Smooth muscle cell (in vitro differentiated cells): ENCODE results near the gene DUSP18. TPM values are rescaled to one million over a fixed set of nuclear protein-coding genes. Genes with fewer than 3 reads are reported as not detected.

ENCODE experiments used
- DNase-seq: peaks from one replicate; lab custom pipeline; 2025; ENCODE audit not compliant: unreplicated experiment; lab: John Stamatoyannopoulos, UW
- H2AFZ ChIP-seq: fragments of 200-600 bp; sonication (generic); 2 replicates; pipeline ENCODE4 v1.6.0; 2016; ENCODE audit warnings: antibody characterized with exemption, low read depth, mild to moderate bottlenecking
- H3F3A ChIP-seq: fragments of 200-600 bp; sonication (generic); 2 replicates; pipeline ENCODE4 v1.6.0; 2017; ENCODE audit warnings: antibody characterized with exemption, low read depth
- H3K27ac ChIP-seq: fragments of 200-600 bp; sonication (generic); 2 replicates; pipeline ENCODE4 v1.5.1; 2016; ENCODE audit warnings: low read depth, mild to moderate bottlenecking
- H3K27me3 ChIP-seq: fragments of 200-600 bp; sonication (generic); 2 replicates; pipeline ENCODE4 v1.6.1; 2016; ENCODE audit warnings: low read depth, mild to moderate bottlenecking
- H3K36me3 ChIP-seq: fragments of 200-600 bp; sonication (generic); 2 replicates; pipeline ENCODE4 v1.5.1; 2016; ENCODE audit warnings: low read depth
- H3K4me1 ChIP-seq: fragments of 200-600 bp; sonication (generic); 2 replicates; pipeline ENCODE4 v1.5.1; 2016; ENCODE audit warnings: low read depth
- H3K4me2 ChIP-seq: fragments of 200-600 bp; sonication (generic); 2 replicates; pipeline ENCODE4 v1.6.0; 2016; ENCODE audit warnings: mild to moderate bottlenecking
- H3K4me3 ChIP-seq: fragments of 200-600 bp; sonication (generic); 2 replicates; pipeline ENCODE4 v1.5.1; 2016; ENCODE audit warnings: mild to moderate bottlenecking
- H3K79me2 ChIP-seq: fragments of 200-600 bp; sonication (generic); 2 replicates; pipeline ENCODE4 v1.6.0; 2016; ENCODE audit warnings: low read depth, mild to moderate bottlenecking
- H3K9ac ChIP-seq: fragments of 200-600 bp; sonication (generic); 2 replicates; pipeline ENCODE4 v1.6.0; 2016; ENCODE audit warnings: low read depth
- H3K9me3 ChIP-seq: fragments of 200-600 bp; sonication (generic); replicated peaks from 2 replicates; pipeline ENCODE4 v1.5.1; 2016; ENCODE audit warnings: low read depth
- H4K20me1 ChIP-seq: fragments of 200-600 bp; sonication (generic); 2 replicates; pipeline ENCODE4 v1.6.0; 2016; ENCODE audit warnings: low read depth
- CTCF ChIP-seq: fragments of 200-600 bp; sonication (generic); IDR thresholded peaks from 2 replicates; pipeline ENCODE4 v1.5.1; 2017; ENCODE audit warnings: borderline replicate concordance, mild to moderate bottlenecking, antibody characterized with exemption; ENCODE audit not compliant: insufficient read depth, poor library complexity, severe bottlenecking
- WGBS: methylation state at CpG from one replicate; pipeline ENCODE4 v1.1.7; 2016; ENCODE audit warnings: low lambda C conversion rate; 5-methylcytosine and 5-hydroxymethylcytosine counted together
- polyA plus RNA-seq: library from polyadenylated mRNA; unstranded; fragments of >200 nt; fragmentation: Nextera tagmentation; extraction: Ambion mirVana; gene quantifications from 2 replicates; pipeline ENCODE4 v1.2.1, GENCODE V29; 2016
- total RNA-seq: library from RNA; depleted of rRNA; stranded (reverse); fragments of >200 nt; gene quantifications from 2 replicates; pipeline ENCODE4 v1.2.3, GENCODE V29; 2014

Gene DUSP18
- total and polyA plus RNA-seq, 2 experiments from 2014 or later: 8.1 to 8.9 TPM

- Histone ChIP-seq H3F3A (no peaks in the 10 kb centered on the region), H3K4me3 (no peak overlapping the region), H3K4me1 (peaks cover 11% of the 10 kb centered on the region), H4K20me1 (no peaks in the 10 kb centered on the region), H3K27ac (no peak overlapping the region), H3K4me2 (no peak overlapping the region), H3K27me3 (peaks cover 3% of the 10 kb centered on the region), H3K36me3 (no peaks in the 10 kb centered on the region), H3K9ac (no peak overlapping the region), H2AFZ (no peak overlapping the region), H3K79me2 (no peaks in the 10 kb centered on the region), H3K9me3 (no peaks in the 10 kb centered on the region)
- 97% methylated on average over 13 of the region's 13 CpGs for whole genome bisulfite sequencing
- TF ChIP-seq CTCF: no peak
- DNase-seq: no peak
These were observed 2.9 kb downstream of the DUSP18 start for GRCh38 chr22:30664798-30665197.

GRCh38 chr22:30662040-30662439, 5.6 kb downstream of the DUSP18 start:
- H3K4me3 ChIP-seq: no peak overlapping the region
- H3K4me1 ChIP-seq: peaks cover 4% of the 10 kb centered on the region
- no peak for DNase-seq
- no peaks in the 10 kb centered on the region for H3K79me2 ChIP-seq
- no peaks in the 10 kb centered on the region for H3K36me3 ChIP-seq
- no peaks in the 10 kb centered on the region for H3F3A ChIP-seq
- no peak overlapping the region for H2AFZ ChIP-seq
- H3K9ac ChIP-seq: no peak overlapping the region
- 95% methylated on average over 4 of the region's 4 CpGs for WGBS
- H3K27me3 ChIP-seq: peaks cover 3% of the 10 kb centered on the region
- H3K27ac ChIP-seq: no peak overlapping the region
- H3K9me3 ChIP-seq: no peaks in the 10 kb centered on the region
- no peak for TF ChIP-seq CTCF
- no peak overlapping the region for H3K4me2 ChIP-seq
- no peaks in the 10 kb centered on the region for H4K20me1 ChIP-seq

- 44% methylated on average over 3 of the region's 3 CpGs for WGBS
These were observed 12.1 kb downstream of the DUSP18 start for GRCh38 chr22:30655532-30655931.

More at GRCh38 chr22:30655532-30655931, 12.1 kb downstream of the DUSP18 start:
- no peaks in the 10 kb centered on the region for H3K79me2 ChIP-seq
- H3K4me3 ChIP-seq: no peak overlapping the region
- H3F3A ChIP-seq: no peaks in the 10 kb centered on the region
- DNase-seq: no peak
- no peaks in the 10 kb centered on the region for H4K20me1 ChIP-seq
- H3K27me3 ChIP-seq: no peaks in the 10 kb centered on the region
- no peaks in the 10 kb centered on the region for H3K36me3 ChIP-seq
- no peak overlapping the region for H3K27ac ChIP-seq
- TF ChIP-seq CTCF: no peak
- H3K9ac ChIP-seq: no peak overlapping the region
- H3K4me1 ChIP-seq: no peaks in the 10 kb centered on the region
- H3K4me2 ChIP-seq: no peak overlapping the region
- no peak overlapping the region for H2AFZ ChIP-seq
- H3K9me3 ChIP-seq: no peaks in the 10 kb centered on the region
